ENCODE results near the gene MARK3.

The MARK3 gene

GRCh38 chr14:103530831-103531230 is 145.6 kb downstream of the MARK3 start:
- Histone ChIP-seq H3K27ac (no peak overlapping the region), H3K4me3 (peak overlapping the region in 5 of 10 experiments; percentile 11 to 100 (median 97); a peak in 6 of 20 replicates), H3K9ac (peak overlapping the region in 4 of 11 experiments; percentile 89 to 96 (median 94); a peak in 2 of 22 replicates), H3K36me3 (peaks cover 14 to 60% (median 58%) of the 10 kb centered on the region in 11 experiments; a peak in 21 of 22 replicates), H3K4me2 (peak overlapping the region; percentile 91 to 99 (median 97); a peak in 21 of 22 replicates), H3K4me1 (peaks cover 48 to 77% (median 52%) of the 10 kb centered on the region in 10 experiments), H3K27me3 (peaks cover 0 to 7% (median 0%) of the 10 kb centered on the region in 11 experiments; a peak in 1 of 22 replicates), H3K9me3 (replicated peaks in 1 of 11) (no peaks in the 10 kb centered on the region), H4K20me1 (peaks cover 5 to 76% (median 65%) of the 10 kb centered on the region in 11 experiments; a peak in 20 of 22 replicates)
- TF ChIP-seq Cebpa-rat (IDR thresholded peaks at IDR 0.05): no peak

- H3K9me3 ChIP-seq (replicated peaks in 1 of 11): no peaks in the 10 kb centered on the region
- H3K4me3 ChIP-seq: peak overlapping the region in 1 of 10 experiments; percentile 11; a peak in 1 of 20 replicates
- H3K27me3 ChIP-seq: no peaks in the 10 kb centered on the region
- peak overlapping the region in 9 of 11 experiments; percentile 10 to 99 (median 97); a peak in 9 of 22 replicates for H3K4me2 ChIP-seq
- peaks cover 0 to 76% (median 71%) of the 10 kb centered on the region in 11 experiments; a peak in 20 of 22 replicates for H4K20me1 ChIP-seq
- H3K4me1 ChIP-seq: peaks cover 41 to 69% (median 44%) of the 10 kb centered on the region in 10 experiments
- H3K36me3 ChIP-seq: peaks cover 14 to 68% (median 60%) of the 10 kb centered on the region in 11 experiments; a peak in 21 of 22 replicates
- H3K27ac ChIP-seq: no peak overlapping the region
- TF ChIP-seq Cebpa-rat (IDR thresholded peaks at IDR 0.05): no peak
- H3K9ac ChIP-seq: peak overlapping the region in 1 of 11 experiments; percentile 5; a peak in 1 of 22 replicates
These were observed 146.4 kb downstream of the MARK3 start for GRCh38 chr14:103531421-103532215.

GRCh38 chr14:103532216-103533136 is 147.3 kb downstream of the MARK3 start:
- H3K9ac ChIP-seq: peak overlapping the region in 3 of 11 experiments; percentile 7 to 69 (median 61); a peak in 5 of 22 replicates
- H3K27me3 ChIP-seq: no peaks in the 10 kb centered on the region
- peaks cover 33 to 60% (median 35%) of the 10 kb centered on the region in 10 experiments for H3K4me1 ChIP-seq
- peaks cover 14 to 77% (median 64%) of the 10 kb centered on the region in 11 experiments; a peak in 21 of 22 replicates for H3K36me3 ChIP-seq
- H4K20me1 ChIP-seq: peaks cover 0 to 83% (median 78%) of the 10 kb centered on the region in 11 experiments; a peak in 18 of 22 replicates
- no peak overlapping the region for H3K4me3 ChIP-seq
- peak overlapping the region in 3 of 11 experiments; percentile 12 to 86 (median 77); a peak in 4 of 22 replicates for H3K4me2 ChIP-seq
- TF ChIP-seq Cebpa-rat (IDR thresholded peaks at IDR 0.05): no peak
- H3K9me3 ChIP-seq (replicated peaks in 1 of 11): no peaks in the 10 kb centered on the region
- peak overlapping the region in 1 of 11 experiments; percentile 38; a peak in 1 of 22 replicates for H3K27ac ChIP-seq

- Histone ChIP-seq H3K36me3 (peaks cover 14 to 80% (median 64%) of the 10 kb centered on the region in 11 experiments; a peak in 21 of 22 replicates), H3K4me2 (peak overlapping the region in 3 of 11 experiments; percentile 12 to 86 (median 77); a peak in 4 of 22 replicates), H3K4me3 (no peak overlapping the region), H3K27ac (peak overlapping the region in 1 of 11 experiments; percentile 38; a peak in 1 of 22 replicates), H3K9ac (peak overlapping the region in 3 of 11 experiments; percentile 7 to 69 (median 61); a peak in 5 of 22 replicates), H3K27me3 (no peaks in the 10 kb centered on the region), H4K20me1 (peaks cover 0 to 92% (median 87%) of the 10 kb centered on the region in 11 experiments; a peak in 18 of 22 replicates), H3K4me1 (peaks cover 29 to 51% (median 33%) of the 10 kb centered on the region in 10 experiments), H3K9me3 (replicated peaks in 1 of 11) (no peaks in the 10 kb centered on the region)
- TF ChIP-seq Cebpa-rat (IDR thresholded peaks at IDR 0.05): no peak
These were observed 148.2 kb downstream of the MARK3 start for GRCh38 chr14:103533137-103533998.

- Histone ChIP-seq H3K9me3 (replicated peaks in 1 of 11) (no peaks in the 10 kb centered on the region), H3K4me2 (peak overlapping the region in 2 of 11 experiments; percentile 77 to 86; a peak in 2 of 22 replicates), H3K4me1 (peaks cover 31 to 47% (median 35%) of the 10 kb centered on the region in 10 experiments), H3K27ac (peak overlapping the region in 1 of 11 experiments; percentile 38; a peak in 1 of 22 replicates), H3K9ac (peak overlapping the region in 2 of 11 experiments; percentile 61 to 69; a peak in 2 of 22 replicates), H3K27me3 (no peaks in the 10 kb centered on the region), H4K20me1 (peaks cover 0 to 99% (median 93%) of the 10 kb centered on the region in 11 experiments; a peak in 18 of 22 replicates), H3K36me3 (peaks cover 14 to 80% (median 64%) of the 10 kb centered on the region in 11 experiments; a peak in 21 of 22 replicates), H3K4me3 (no peak overlapping the region)
- TF ChIP-seq Cebpa-rat (IDR thresholded peaks at IDR 0.05): no peak
These were observed 148.9 kb downstream of the MARK3 start for GRCh38 chr14:103533999-103534575.

- Histone ChIP-seq H3K9ac (no peak overlapping the region), H3K27me3 (no peaks in the 10 kb centered on the region), H3K4me3 (no peak overlapping the region), H4K20me1 (peaks cover 0 to 100% (median 98%) of the 10 kb centered on the region in 11 experiments; a peak in 19 of 22 replicates), H3K4me1 (peaks cover 33 to 46% (median 38%) of the 10 kb centered on the region in 10 experiments), H3K9me3 (replicated peaks in 1 of 11) (no peaks in the 10 kb centered on the region), H3K27ac (no peak overlapping the region), H3K36me3 (peaks cover 14 to 80% (median 64%) of the 10 kb centered on the region in 11 experiments; a peak in 21 of 22 replicates), H3K4me2 (no peak overlapping the region)
- no peak for TF ChIP-seq Cebpa-rat (IDR thresholded peaks at IDR 0.05)
These were observed 149.4 kb downstream of the MARK3 start for GRCh38 chr14:103534576-103535061.

Measured in BLaER1 treated with 17β-estradiol and CSF1 and Interleukin-3, amounts not matched to agents 10 nM and 100 nM (cell line).